Kidney capillary endothelial cell (primary cell): ENCODE measurements around the gene FBXL2.
"Not testable (repeated sequence)": the region's sequence is repeated elsewhere in the genome, so short reads cannot be mapped to it uniquely, and the experiment has no call there.

Source experiments
- DNase-seq: peaks from one replicate; pipeline ENCODE4 v3.0.0-alpha.2; 2018; ENCODE audit warnings: low spot score

FBXL2 gene

DNA sequence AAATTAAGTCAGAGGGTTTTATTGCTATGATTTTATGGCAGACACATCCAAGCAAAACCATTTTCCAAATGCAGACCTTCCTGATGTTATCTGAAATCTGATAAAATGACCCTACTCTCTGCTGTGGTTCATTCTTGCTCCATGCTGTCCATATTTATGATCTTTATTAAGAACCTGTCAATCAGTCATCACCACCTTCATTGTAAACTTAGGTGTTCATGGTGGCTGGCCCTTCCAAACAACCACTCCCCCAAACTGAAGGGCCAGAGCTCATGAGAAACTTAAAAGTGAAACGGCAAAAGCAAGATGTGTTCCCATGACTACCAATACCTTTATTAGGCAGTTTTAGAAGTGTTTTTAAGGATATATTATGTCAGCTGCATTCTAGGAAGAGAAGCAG lies 109.4 kb downstream of the FBXL2 start:
- no peak for DNase-seq

DNA sequence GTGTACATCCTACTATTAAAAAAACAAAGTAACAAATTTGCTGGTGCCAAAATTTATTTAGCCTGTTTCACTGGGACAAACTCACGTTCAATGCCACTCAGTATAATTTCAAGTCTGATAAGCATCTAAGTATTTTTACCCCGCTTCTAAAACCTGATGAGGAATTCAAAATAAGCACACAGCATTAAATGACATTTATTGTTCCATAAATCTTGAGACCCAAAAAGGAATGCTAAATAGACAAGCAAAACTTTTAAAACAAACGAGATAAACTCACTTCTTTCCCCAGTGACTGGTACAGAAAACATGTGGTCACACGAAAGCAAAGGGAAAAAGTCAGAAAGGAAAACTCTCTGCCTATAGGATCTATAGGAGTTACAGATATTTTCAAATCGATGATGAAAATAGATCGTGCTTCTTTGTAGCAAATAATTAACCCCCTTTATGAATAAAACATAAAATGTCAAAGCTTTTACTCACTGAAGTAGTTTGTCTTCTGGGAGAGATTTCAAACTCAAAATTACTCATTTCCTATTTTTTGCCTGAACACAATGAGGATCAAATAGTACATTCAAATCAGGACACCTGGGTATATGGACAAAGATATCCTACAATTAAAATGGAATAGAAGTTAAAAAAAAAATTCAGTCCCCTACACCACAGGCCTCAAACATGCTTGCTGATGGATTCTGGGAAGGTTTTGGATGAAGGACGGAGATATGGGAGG lies 111.3 kb downstream of the FBXL2 start:
- DNase-seq = peak; percentile 50

DNA sequence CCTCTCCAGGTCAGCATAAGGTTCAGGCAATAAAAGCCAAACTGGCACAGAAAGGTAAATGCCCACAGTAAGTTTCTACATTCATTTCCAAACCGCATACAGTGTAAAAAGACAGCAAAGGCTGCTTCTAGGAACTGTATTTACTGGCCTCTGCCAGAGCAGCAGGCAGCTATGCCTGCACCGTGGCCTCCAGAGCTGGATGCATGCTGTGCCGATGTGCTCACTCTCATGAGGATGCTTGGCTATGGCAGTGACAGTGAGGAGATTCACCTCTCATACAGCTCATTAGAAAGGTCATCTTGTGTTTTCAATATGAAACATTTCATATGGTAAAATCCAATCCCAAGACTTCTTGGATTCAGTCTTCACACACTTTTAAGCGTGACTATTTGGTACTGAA lies 112.7 kb downstream of the FBXL2 start:
- no peak for DNase-seq

DNA sequence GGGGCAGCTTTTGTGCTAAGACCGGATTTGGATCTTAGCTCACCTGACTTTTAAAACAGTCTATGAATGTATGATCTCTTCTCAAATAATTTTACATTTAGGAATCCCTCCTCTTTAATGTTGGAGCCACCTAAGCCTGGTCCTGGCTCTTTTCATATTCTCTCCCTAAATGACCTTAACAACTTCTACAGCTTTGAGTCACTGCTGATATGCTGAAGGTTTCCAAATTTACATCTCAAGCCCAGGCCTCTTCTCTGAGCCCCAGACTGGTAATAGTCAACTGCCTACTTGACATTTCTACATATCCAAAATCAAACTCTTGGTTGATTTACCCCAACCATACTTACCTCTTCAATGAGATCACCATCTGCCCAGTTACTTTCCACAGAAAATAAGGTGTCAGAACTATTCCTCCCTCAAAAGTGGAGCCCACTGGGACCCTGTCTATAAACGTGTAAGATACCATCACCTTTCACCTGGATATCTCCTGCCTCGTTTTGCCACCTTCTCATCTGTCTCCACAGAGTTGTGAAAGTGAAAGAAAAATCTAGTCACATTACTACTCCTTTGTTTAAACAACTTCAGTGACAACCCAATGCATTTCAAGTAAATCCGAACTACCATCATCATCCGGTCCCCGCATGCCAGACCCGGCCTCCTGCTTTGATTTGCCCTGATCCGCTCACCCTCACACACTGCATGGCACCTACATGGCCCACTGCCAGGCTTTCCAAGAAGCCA lies 114.2 kb downstream of the FBXL2 start:
- DNase-seq = no peak

DNA sequence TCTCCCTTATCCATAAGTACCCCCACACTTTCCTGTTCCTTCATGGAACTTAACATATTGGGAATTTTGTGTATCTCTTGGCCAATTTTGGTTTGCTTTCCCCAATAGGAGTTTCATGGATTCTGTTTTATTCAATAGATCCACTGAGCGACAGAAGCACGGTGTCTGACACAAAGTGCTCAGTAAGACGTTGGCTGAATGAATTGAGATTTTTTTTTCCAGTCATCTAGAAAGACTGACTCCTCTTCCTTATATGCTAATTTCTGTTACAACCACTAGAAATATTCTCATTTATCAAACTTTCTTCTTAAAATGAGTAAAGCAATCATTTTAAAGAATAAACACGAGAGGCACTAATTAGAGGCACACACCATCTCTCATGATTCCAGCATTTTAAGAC lies 114.9 kb downstream of the FBXL2 start:
- DNase-seq = no peak

DNA sequence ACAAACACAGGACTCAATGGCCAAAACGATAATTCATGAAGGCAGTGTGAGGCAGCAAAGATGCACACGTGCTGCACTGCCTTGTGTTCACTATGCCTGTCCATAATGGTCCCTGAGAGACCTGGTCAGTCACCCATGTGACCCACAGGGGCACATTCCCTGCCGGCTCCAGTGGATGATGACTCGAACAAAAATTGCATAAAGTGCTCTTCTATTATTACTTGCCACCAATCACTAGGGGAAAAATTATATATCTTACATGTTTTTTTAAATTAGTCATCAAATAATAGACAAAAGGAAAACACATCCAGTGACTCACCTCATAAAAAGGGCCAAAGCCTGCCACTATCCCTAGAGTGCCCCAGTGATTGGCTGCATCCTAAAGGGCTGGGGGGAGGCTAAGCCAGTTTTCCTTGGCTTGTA lies 115.5 kb downstream of the FBXL2 start:
- DNase-seq = peak; percentile 86

DNA sequence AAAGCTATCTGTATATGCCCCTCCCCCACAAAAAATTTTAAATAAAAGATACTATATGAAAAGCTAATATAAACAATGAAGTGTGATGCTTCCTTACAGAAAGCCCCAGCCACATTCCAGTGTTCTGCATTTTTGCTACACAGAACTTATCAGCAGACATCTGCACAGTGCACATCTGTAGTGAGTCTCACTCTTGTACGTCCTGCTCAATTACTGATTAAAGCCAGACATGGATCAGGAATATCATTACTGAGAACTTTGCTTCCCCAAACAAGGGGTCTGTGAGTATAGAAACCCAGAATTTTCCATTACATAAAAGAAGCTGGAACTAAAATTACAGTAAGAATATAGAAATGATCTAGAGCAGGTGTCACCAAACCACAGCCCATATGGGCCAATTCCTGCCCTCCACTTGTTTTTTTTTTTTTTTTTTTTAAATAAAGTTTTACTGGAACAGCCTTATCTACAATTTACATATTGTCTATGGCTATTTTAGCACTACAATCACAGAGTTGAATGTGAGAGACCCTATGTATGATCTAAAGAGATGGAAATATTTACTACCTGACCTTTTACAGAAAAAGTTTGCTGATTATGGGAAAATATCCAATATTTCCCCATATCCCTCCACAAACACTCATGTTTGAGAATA lies 117.3 kb downstream of the FBXL2 start:
- DNase-seq = no peak

DNA sequence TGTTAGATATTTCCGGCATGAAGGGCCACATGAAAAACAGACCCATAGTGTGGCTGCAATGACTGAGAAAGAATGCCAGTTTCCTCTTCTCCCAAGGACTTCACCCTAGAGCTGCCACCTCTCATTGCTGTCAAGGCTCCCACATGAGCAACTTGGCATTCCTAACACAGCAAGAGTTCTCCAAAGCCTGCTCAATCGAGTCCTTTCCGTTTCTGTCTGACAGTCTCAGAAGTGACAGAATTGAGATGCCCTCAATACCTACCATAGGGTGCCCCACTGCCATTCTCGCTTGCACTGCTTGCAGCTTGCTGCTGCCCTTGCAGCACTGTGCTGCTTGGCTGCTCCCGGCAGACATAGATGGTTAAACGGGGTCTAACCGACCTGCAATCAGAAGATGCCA lies 118.7 kb downstream of the FBXL2 start:
- no peak for DNase-seq

DNA sequence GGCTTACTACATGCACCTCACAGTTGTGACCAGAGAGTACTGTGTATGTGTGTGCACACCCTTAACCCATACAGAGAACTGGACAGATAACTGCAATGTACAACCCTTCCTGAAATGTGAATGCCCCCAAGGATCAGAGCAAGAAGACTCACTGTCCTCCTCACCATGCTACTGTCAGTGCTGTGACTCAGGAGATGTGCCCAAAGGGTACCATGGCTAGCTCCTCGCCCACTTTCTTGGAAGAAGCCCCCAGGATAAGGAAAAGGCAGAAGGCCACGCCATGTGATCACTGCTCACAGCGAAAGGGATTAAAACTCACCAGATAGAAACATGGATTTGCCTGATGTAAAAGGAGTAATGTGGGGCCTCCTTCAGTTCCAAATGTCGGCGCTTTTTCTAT lies 121.2 kb downstream of the FBXL2 start:
- no peak for DNase-seq

DNA sequence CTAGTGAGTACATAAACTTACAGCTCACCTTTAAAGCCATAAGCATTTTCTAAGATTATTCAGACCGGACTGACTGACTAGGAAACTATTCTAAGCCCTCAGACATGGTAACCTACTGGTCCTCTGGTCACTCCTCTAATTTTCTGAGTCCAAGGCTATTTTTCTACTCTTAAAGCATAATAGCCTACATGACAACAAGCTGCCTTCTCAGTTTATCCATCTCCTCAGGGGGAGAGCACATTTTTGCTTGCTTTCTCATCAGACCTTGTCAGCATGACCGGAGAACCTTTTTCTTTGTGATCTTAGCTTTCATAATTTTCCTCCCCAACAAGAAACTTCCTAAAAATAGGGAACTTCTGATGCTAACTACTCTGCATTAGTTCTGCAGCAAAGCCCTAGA lies 124.5 kb downstream of the FBXL2 start:
- no peak for DNase-seq

DNA sequence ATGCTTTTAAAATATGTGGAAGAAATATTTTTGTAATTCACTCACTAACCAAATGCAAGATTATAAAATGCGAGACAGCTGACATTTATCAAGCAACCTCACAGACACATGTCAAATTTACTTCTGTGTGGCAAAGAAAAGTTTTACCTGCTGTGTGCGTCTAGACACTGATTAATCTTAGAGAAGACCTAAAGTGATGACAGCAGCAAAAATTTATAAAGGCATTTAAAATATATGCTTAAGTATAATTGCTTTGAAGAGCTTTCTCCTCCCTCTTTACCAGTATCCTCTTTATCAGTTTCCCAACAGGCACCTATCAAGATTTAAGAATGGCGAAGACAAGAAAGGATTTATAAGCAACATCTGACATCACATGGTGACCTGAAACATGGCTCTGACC lies 125.7 kb downstream of the FBXL2 start:
- DNase-seq = no peak

DNA sequence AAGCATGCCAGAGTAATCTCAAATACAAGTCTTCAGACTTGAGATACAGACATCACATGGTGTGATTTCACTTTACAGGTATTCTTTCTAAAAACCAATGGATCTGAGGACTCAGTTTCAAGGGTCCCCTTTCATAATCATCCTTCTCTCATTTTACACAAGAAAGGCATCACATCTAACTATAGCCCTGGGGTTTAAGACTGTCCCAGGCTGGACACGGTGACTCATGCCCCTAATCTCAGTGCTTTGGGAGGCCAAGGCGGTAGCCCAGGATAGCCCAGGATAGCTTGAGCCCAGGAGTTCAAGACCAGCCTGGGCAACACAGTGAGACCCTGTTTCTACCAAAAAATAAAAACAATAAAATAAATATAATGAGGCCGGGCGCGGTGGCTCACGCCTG lies 126.5 kb downstream of the FBXL2 start:
- DNase-seq = no peak

DNA sequence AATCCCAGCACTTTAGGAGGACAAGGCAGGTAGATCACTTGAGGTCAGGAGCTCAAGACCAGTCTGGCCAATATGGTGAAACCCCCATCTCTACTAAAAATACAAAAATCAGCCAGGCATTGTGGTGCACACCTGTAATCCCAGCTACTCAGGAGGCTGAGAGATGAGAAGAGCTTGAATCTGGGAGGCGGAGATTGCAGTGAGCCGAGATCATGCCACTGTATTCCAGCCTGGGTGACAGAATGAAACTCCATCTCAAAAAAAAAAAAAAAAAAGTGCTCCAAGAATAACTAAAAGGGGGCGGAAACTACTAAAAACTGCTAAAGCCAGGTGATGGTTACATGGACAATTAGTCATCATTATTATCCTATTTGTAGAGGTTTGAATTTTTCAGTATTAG lies 133.6 kb downstream of the FBXL2 start:
- DNase-seq = not testable (repeated sequence)

DNA sequence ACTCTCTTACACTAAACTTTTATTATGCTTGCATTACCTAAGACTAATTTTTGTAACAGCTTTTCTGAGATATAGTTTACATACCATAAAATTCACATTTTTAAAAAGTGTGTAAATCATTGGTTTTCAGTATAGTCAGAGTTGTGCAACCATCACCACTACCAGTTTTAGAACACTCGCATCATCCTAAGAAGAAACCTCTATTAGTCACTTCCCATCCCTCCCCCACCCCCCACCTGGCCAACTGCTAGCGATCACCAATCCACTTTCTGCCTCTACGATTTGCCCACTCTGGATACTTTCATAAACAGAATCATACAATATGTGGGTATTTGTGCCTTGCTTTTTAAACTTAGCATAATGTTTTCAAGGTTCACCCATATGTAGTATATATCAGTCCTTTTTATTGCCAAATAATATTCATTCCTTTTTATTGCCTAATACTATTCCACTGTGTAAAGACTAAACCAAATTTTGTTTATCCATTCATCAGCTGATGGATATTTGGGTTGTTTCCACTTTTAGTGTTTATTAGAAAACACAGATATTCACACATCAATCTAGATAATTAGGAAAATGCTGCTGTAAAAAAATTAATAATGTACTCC lies 139.9 kb downstream of the FBXL2 start:
- DNase-seq = no peak

DNA sequence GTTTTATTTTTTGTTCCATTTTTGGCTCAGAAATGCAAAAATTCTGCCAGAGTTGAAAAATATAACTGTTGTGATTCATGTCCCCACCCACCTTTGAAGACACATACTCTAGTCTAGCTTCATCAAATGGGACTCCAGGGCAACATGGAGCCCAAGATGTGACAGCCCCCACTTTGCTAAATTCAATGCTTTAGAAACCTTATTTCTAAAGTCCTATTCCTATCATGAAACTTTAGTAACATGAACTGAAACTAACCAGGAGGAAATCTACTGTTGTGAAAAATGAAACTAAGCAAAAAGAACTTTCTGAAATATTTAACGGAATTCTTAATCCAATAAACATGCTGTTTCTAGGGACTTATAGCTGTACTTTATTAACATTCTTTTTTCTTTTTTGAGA lies 142.7 kb downstream of the FBXL2 start:
- DNase-seq = no peak

DNA sequence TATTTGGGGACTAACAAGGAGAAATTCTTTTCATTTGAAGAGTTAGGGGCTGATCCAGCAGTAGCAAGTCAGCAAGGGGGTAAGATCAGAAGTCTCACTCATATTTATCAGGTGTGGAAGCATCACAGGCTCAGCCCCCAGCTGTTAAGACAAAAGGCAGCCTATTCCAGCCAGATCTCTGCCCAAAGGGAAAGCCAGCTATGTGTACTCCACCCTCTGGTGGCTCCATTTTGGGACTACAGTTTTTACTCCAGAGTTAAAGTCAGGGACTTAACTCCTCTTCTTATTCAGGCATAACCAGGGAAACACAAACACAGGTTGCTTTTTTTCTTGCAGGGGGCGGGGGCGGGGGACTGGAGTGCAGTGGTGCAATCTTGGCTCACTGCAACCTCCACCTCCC lies 143.7 kb downstream of the FBXL2 start:
- no peak for DNase-seq

DNA sequence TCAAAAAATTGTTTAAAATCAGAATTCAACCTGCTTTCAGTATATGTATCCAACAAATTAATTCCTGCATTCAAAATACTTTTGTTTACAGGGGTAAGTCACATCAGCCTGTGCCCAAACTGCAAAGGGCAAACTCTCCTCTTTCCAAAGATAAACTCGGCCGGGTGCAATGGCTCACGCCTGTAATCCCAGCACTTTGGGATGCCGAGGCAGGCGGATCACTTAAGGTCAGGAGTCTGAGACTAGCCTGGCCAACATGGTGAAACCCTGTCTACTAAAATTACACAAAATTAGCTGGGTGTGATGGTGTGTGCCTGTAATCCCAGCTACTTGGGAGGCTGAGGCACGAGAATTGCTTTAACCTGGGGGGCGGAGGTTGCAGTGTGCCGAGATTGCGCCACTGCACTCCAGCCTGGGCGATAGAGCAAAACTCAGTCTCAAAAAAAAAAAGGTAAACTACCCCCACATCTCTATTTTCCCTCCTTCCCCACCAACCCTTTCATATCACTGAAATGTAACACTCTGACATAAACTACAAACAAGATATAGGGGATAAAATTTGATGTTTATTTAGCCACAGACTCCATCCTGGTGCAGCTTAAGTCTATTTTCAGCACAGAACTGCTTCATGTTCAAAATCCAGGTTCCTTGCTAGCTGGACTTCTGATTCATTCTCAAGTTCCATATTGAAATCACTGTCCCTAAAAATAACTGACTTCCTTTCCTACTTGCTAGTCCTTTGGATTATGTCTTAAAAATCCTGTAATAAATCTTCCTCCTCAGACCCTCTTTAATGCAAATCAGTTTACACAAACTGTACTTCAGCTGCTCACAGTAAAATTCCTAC lies 147.6 kb downstream of the FBXL2 start:
- DNase-seq = no peak

DNA sequence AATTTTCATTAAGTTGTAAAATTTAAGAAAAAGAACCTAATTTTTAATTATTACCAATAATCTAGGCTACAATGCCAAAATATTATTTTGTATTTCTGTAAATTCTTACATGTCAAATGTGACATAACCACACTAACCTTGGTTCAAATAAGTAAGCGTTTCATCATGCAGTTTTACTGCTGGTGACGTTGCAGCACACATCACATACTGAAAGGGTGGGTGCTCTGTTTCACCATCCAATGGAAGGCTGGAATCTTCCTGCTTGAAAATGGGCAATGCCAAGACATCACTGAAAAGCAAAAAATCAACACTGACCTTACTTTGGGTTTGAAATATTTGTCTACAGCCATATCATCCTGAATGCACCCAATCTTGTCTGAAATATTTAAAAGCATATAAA lies 148.2 kb downstream of the FBXL2 start:
- DNase-seq = no peak

DNA sequence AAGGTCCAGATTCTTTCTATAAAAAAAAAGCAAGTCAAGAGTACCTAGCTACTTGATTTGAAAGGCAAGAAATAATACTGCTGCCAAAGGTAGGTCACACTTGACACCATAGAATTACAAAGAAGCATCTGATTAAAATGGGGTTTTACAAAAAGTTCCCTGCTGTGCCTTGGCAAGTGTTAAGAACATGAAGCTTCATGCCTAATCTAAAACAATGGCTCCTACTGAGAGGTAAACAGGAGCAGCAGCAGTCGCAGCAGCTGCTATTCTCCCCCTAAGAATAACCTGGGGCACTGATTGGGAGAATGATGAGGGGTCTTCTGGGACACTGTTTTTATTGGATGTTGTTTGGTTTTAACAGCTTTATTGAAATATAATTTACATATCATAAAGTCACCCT lies 148.8 kb downstream of the FBXL2 start:
- no peak for DNase-seq

DNA sequence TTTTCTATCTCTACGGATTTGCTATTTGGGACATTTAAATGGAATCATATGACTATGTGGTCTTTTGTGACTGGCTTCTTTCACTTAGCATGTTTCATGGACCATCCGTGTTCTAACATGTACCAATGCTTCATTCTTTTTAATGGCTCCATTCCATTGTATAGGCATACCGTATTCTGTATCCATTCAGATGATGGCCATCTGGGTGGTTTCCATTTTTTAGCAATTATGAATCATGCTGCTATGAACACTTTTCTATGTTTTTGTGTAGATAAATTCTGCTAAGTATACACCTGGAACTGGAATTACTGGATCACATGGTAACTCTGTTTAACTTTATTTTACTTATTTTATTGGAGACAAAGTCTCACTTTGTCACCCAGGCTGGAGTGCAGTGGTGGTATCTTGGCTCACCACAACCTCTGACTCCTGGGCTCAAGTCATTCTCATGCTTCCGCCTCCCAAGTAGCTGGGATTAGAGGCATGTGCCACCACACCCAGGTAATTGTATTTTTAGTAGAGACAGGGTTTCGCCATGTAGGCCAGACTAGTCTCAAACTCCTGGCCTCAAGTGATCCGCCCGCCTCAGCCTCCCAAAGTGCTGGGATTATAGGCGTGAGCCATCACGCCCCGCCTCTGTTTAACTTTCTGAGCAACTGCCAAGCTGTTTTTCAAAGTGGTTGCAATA lies 149.5 kb downstream of the FBXL2 start:
- DNase-seq = no peak

DNA sequence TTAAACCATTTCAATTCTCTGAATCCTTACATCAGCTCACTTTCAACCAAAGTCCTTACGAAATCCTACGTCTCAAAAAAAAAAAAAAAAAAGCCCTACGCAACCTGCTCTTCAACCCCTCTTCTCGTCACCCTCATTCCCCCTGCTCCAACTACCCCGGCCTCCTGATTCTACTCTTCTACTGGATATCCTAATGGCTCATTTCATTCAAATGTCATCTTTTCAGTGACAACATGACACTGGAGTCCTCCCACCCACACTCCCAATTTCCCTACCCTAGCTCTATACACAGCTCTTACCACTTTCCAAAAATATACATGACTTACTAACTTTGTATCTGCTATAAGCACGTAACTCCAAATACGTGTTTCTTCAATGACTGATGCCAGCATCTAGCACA lies 151.5 kb downstream of the FBXL2 start:
- no peak for DNase-seq
